Ishikawa (cell line): ENCODE results near the gene SRSF3.
A peak's percentile ranks its signal among the peaks of the same experiment; 100 is the strongest.

Experiments used
- CEBPB ChIP-seq: IDR thresholded peaks from 2 replicates; pipeline ENCODE4 v1.6.1; 2012
- CREB1 ChIP-seq: IDR thresholded peaks from 2 replicates; pipeline ENCODE4 v1.6.1; 2012; ENCODE audit warnings: low read depth
- EGR1 ChIP-seq: IDR thresholded peaks from 2 replicates; pipeline ENCODE4 v1.6.1; 2012
- EP300 ChIP-seq: IDR thresholded peaks from 2 replicates; pipeline ENCODE4 v1.6.1; 2012; ENCODE audit warnings: borderline replicate concordance
- FOXM1 ChIP-seq: IDR thresholded peaks from 2 replicates; pipeline ENCODE4 v1.6.1; 2012; ENCODE audit warnings: low read depth, borderline replicate concordance
- MAX ChIP-seq: IDR thresholded peaks from 2 replicates; pipeline ENCODE4 v1.6.1; 2012
- NFIC ChIP-seq: IDR thresholded peaks from 2 replicates; pipeline ENCODE4 v1.6.1; 2012
- RAD21 ChIP-seq: IDR thresholded peaks from 2 replicates; pipeline ENCODE4 v1.6.1; 2012; ENCODE audit warnings: low read depth
- TAF1 ChIP-seq: IDR thresholded peaks from 2 replicates; pipeline ENCODE4 v1.6.1; 2012; ENCODE audit warnings: low read depth, mild to moderate bottlenecking
- TCF12 ChIP-seq: IDR thresholded peaks from 2 replicates; pipeline ENCODE4 v1.6.1; 2012; ENCODE audit warnings: low read depth
- TEAD4 ChIP-seq: IDR thresholded peaks from 2 replicates; pipeline ENCODE4 v1.6.1; 2012
- YY1 ChIP-seq: IDR thresholded peaks from 2 replicates; pipeline ENCODE4 v1.6.1; 2012; ENCODE audit warnings: low read depth
- ZBTB7A ChIP-seq: IDR thresholded peaks from 2 replicates; pipeline ENCODE4 v1.6.1; 2012; ENCODE audit warnings: low read depth
- TF ChIP-seq, protein P1 (sequence below): IDR thresholded peaks from 2 replicates; pipeline ENCODE4 v1.6.1; 2012
- TF ChIP-seq, protein P2 (sequence below): IDR thresholded peaks from 2 replicates; pipeline ENCODE4 v1.6.1; 2012; ENCODE audit warnings: low read depth, mild to moderate bottlenecking

SRSF3 gene

DNA sequence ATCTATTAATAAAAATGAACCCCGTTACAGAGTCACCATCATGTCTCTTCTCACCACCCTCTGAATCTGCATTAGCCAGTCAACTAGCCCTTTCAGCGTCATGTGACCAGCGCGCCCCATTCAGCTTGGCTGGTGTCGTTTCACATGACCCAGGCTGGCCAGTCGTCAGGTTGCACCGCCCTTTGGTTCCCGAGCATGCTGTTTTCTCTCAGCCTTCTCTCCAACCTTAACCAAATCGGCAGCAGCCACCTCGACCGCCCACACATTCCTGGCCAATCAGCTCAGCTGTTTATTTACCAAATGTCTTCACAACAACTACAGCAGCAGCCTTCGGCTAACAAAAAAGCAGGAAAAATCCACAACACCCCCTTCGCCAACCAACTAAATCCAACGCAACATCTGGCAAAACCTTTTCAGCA is 5.6 kb downstream of the SRSF3 start:
- TF ChIP-seq EGR1 (0 out of 2 replicates have a peak, but pooled peaks have one; percentile 51), EP300 (no peak)
- TF ChIP-seq, protein P1, sequence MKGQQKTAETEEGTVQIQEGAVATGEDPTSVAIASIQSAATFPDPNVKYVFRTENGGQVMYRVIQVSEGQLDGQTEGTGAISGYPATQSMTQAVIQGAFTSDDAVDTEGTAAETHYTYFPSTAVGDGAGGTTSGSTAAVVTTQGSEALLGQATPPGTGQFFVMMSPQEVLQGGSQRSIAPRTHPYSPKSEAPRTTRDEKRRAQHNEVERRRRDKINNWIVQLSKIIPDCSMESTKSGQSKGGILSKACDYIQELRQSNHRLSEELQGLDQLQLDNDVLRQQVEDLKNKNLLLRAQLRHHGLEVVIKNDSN: peak; percentile 83

- TF ChIP-seq TAF1: no peak
- no peak for TF ChIP-seq EP300
- no peak for TF ChIP-seq YY1
- TF ChIP-seq TEAD4: no peak
- no peak for TF ChIP-seq NFIC
- TF ChIP-seq, protein P1: no peak
- no peak for TF ChIP-seq FOXM1
- no peak for TF ChIP-seq CEBPB
- no peak for TF ChIP-seq CREB1
- no peak for TF ChIP-seq TCF12
- TF ChIP-seq EGR1: no peak
- TF ChIP-seq, protein P2, sequence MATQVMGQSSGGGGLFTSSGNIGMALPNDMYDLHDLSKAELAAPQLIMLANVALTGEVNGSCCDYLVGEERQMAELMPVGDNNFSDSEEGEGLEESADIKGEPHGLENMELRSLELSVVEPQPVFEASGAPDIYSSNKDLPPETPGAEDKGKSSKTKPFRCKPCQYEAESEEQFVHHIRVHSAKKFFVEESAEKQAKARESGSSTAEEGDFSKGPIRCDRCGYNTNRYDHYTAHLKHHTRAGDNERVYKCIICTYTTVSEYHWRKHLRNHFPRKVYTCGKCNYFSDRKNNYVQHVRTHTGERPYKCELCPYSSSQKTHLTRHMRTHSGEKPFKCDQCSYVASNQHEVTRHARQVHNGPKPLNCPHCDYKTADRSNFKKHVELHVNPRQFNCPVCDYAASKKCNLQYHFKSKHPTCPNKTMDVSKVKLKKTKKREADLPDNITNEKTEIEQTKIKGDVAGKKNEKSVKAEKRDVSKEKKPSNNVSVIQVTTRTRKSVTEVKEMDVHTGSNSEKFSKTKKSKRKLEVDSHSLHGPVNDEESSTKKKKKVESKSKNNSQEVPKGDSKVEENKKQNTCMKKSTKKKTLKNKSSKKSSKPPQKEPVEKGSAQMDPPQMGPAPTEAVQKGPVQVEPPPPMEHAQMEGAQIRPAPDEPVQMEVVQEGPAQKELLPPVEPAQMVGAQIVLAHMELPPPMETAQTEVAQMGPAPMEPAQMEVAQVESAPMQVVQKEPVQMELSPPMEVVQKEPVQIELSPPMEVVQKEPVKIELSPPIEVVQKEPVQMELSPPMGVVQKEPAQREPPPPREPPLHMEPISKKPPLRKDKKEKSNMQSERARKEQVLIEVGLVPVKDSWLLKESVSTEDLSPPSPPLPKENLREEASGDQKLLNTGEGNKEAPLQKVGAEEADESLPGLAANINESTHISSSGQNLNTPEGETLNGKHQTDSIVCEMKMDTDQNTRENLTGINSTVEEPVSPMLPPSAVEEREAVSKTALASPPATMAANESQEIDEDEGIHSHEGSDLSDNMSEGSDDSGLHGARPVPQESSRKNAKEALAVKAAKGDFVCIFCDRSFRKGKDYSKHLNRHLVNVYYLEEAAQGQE: no peak
- no peak for TF ChIP-seq MAX
Observed at GRCh38 chr6:36600564-36601146, 6.5 kb downstream of the SRSF3 start.

- no peak for TF ChIP-seq CREB1
- no peak for TF ChIP-seq NFIC
- no peak for TF ChIP-seq CEBPB
- TF ChIP-seq RAD21: no peak
- no peak for TF ChIP-seq EP300
Observed at GRCh38 chr6:36603222-36604089, 9.3 kb downstream of the SRSF3 start.

DNA sequence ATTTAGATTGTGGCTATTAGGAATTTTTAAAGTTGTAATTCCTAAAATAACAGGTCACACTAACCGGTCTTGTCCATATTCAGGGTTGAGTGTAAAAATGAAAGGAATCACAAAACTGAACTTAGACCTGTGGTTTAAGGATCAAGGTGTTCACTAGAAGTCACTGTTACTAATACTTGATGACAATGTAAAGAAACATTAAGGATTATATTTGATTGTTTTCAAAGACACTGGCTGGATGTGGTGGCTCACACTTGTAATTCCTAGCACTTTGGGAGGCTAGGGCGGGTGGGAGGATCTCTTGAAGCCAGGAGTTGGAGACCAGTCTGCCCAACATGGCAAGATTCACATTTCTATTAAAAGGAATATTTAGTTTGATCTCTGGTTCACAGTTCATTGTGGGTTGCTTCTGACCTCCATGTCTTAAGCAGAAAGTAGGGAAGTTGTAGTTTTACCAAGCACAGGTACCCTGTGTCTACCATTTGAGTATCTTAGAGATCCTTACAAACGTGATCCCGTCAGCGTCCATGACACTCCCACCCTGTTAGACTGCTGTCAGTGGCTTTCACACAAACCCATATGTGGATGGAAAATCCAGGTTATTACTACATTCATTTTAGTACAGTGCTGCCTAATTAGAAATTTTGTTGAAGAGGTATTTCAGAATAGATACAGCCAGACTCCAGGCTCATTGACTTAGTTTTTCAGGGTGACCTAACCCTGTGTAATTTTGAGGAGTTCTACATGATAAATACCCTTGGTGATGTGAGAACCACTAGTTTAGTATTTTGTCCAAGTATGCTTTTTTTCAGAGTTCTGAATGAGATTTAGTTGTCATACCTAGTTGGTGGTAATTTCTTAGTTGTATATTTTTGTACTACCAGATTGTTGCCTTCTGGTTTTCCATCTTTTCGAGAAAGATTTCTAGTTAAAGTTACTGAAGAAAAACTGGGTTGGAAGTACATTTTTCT is 10.2 kb downstream of the SRSF3 start:
- no peak for TF ChIP-seq CEBPB
- no peak for TF ChIP-seq CREB1
- TF ChIP-seq EP300: no peak
- TF ChIP-seq MAX: no peak
- no peak for TF ChIP-seq TCF12
- no peak for TF ChIP-seq RAD21
- TF ChIP-seq, protein P2: no peak
- TF ChIP-seq YY1: no peak
- no peak for TF ChIP-seq NFIC
- TF ChIP-seq ZBTB7A: no peak
- TF ChIP-seq, protein P1: no peak
- no peak for TF ChIP-seq EGR1

DNA sequence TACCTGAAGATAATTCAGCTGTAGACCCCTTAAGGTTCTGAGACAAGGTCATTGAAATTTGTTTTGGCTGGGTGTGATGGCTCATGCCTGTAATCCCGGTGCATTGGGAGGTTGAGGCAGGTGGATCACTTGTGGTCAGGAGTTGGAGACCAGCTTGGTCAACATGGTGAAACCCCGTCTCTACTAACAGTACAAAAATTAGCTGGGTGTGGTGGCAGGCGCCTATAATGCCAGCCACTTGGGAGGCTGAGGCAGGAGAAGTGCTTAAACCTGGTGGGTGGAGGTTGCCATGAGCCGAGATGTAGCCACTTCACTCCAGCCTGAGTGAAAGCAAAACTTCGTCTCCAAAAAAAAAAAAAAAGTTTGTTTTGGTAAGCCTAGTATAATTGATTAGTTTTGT is 11.0 kb downstream of the SRSF3 start:
- no peak for TF ChIP-seq TEAD4
- no peak for TF ChIP-seq CEBPB
- TF ChIP-seq FOXM1: no peak
- no peak for TF ChIP-seq YY1
- no peak for TF ChIP-seq NFIC
- TF ChIP-seq TCF12: no peak
- no peak for TF ChIP-seq ZBTB7A
- TF ChIP-seq TAF1: no peak
- TF ChIP-seq MAX: no peak
- TF ChIP-seq, protein P2: no peak
- no peak for TF ChIP-seq EGR1
- no peak for TF ChIP-seq EP300
- TF ChIP-seq, protein P1: no peak
- no peak for TF ChIP-seq CREB1
- TF ChIP-seq RAD21: no peak
